Astrocyte of the hippocampus (primary cell): ENCODE results near the gene TPCN2.

ENCODE experiments used
- DNase-seq: peaks from one replicate; pipeline ENCODE4 v3.0.0; 2011; ENCODE audit warnings: low read depth, low spot score

TPCN2 gene

DNA sequence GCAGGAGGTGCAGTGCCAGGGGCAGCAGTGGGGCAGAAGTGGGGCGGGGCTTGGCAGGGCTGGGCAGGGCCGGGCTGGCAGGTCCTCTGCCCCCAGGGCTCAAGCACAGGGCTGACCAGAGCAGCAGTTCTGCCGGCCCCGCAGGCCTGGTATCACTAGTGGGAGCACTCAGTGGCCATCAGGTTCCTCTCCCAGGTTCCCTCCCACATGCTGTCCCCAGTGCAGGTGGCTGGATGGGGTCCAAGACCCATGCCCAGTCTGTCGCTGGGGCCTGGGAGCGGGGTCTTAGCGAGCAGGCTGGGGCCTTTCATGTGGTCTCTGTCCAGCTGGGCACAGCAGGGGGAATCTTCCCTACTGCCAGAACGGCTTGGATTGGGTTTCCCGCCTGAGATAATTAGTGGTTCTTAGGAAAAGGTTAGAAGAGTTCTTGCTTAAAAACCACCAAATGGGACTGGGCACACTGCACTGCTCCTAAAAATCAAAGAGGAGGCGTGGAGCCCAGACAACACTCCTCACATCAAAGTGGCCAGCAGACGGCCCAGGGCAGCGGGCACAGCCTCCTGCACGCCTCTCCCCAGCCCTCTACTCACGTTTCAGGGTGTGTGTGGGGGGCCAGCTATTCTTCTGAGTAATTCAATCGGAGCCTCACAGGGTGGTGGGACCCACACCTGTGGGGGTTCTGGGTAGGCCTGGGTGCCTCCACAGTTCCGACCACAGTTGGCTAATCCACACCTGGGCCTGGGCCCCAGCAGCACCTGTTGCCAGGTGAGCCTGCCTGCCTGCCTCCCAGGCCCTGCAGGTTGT lies 45.6 kb downstream of the TPCN2 start:
- DNase-seq, result no peak

DNA sequence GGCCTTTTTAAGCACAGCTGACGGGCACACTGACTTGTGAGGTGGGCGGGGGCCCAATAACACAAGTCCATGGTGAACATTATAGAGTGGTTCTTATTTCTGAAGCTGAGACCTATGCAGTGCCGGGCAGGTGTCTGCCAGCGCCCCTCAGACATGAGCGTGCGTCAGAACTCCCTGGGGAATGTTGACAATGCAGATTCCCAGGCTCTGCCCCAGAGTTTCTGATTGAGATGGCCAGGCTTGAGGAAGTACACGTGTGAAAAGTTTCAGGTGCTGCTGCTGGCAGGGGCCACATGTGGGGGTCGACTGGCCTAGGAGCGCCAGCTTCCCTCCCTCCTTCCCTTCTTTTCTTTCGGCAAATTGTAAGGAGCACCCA lies 46.2 kb downstream of the TPCN2 start:
- no peak for DNase-seq

DNA sequence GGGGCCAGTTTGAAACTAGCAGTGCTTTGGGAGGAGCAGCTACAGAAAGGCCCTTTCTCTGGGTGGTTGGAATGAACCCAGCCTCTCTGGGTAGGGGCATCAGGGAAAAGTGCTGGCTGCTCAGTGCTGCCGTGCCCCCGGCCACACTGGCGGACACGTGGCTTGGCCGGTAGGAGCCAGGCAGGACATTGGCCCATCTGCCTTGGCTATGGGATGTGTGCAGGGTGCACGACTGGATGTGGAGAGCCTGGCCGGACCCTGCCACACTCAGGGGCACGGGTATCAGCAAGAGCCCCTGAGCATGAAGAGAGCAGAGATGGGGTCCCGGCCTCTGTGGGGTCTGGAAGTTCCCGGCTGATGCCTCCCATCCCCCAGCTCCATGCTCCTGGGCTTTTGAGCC lies 46.6 kb downstream of the TPCN2 start:
- no peak for DNase-seq

DNA sequence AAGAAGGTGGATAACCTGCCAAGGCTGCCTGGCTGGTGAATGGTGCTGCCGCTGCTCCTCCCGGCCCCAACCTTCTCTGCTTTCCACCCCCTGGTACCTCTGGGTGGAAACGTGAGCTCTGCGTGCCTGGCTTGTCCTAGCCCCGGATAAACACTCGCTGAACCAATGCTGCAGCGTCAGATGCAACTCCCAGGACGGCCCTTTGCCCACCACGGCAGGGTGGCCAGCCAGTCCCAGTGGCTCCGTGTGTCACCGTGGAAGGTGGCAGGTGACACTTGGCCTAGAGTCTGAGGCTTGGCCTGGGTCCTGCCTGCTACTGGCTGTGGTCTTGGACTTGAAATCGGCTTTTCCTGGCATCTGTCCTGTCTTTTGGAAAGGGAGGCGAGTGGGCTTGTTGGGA lies 47.7 kb downstream of the TPCN2 start:
- no peak for DNase-seq

DNA sequence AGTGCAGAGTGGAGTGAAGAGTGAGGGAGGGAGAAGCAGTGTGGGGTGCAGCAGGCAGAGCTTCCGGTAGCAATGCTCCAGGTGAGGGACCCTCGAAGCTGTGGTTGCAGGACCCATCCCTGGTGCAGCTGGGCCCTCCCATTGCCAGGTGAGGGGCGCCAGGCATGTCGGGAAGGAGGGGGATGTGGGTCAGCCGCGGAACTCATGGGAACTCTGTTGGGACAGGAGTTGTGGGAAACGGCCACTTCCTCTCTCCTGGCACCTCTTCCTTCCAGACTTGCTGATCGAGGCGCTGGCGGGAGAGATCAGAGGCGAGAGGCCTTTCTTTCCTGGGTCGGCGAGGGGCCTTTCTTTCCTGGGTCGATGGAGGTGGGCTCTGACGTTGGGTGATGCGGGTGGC lies 48.5 kb downstream of the TPCN2 start:
- DNase-seq, result no peak

DNA sequence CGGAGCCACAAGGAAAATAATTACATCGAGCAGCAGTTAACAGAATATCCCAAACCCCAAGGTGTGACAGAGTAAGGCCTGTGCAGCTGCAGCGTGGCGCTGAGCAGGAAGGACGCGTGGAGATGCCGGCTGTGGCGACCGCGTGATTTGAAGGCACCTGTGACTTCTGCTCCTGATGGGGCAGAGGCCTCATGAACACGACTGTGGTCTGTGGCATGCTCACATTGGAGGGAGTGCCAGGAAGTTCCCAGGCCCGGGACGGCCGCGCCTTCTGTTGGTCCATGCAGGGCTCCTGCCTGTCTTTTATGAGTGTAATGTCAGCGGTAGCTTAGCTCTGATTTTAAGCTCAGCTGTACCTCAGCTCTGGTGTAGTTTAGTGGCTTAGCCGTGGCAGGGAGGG lies 50.4 kb downstream of the TPCN2 start:
- DNase-seq, result no peak

DNA sequence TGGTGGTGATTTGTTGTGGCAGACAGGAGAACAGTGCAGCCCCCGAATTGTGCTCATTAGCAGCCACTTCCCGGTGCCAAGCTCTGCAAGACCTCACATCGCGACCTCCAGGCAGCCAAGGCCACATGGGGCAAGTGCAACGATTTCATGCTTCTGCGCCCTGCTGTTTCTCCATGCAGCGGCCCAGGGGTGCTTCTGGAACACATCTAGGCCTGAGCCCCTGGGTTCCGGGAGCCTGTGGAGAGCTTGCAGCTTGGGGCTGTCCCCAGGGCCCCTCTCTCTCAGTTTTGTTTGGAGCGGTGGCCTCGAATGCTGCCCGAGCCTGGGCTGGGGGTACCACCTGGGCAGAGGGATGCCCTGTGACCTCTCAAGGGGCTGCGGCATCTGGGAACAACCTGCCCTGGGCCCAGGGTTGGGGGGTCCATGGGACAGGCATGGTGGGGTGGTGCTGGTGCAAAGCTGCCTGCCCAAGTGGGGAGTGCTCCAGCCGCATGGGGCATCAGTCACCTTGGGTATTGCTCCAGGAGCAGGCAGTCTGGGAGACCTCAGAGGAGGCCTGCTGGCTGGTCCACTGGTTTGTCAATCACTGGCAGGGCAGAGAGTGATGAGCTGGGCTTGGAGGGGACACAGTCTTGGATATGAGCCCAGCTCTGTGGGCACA lies 51.9 kb downstream of the TPCN2 start:
- no peak for DNase-seq

DNA sequence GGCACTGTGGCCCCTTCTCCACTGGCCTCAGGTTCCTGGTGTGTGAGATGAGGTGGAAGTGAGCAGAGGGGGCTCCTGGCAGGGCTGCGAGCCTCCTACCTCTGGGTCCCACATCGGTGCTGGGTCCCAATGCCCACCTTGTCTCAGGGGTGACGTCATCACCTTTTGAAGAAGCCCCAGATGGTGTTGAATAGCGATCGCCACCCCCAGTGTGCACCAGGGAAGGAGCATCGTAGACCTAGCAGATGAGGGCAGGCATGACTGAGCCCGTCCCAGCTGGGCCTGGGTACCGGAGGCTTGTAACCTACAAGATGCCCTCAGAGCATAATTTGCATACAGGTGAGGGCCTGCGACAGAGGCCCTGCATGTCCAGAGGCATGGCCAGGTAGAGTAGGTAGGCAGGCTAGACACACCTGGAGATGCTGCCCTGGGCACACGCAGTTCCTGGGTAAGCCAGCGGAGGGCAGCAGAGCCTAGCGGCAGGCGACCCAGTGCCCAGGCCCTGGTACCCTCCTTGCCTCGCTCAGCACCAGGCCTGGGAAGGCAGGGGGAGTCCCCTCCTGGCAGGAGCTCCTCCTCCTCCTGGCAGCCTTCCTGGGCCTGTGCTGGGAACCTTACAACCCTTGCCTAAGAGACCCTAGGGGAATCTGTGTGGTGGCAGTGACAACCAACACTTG lies 52.5 kb downstream of the TPCN2 start:
- peak; percentile 92 for DNase-seq

DNA sequence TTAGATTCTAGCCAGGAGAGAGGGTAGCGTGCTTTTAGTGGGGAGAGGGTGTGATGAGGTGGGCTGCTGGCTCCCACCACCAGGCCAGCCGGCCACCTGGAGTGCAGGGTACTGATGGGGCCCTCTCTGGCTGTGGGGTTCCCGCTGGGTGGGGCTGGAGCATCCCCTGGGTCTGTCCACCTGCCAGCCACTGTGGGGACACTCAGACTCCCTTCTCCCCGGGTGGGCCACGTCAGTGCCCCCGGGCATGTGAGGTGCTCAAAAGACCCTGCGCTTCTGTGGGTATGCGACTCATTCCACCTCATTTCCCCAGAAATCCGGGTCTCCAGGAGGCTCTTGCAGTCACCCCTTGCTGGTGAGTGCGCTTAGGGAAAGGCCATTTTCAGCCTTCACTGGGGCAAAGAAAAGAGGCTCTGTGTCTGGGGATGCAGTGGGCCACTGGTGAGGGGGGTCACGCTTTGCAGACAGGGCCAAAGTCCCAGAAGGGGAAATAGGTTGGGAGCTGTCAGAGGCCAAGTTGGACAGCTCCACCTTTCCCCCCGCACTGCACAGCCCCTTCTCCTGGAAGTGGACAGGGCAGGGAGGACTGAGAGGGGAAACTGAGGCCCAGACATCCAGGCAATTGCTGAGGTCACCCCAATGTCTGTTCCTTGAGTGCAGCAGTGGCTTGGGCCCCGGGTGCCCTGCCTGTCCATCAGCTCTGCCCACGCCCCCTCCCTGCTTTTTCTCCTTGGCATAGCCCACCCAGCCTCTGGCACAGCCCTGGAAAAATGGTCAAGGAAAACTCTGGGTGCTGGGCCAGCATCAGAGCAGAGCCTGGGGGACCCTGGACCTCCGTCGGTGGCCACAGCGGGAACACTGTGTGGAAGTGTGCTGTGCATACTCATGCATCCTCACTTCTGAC lies 53.3 kb downstream of the TPCN2 start:
- no peak for DNase-seq

DNA sequence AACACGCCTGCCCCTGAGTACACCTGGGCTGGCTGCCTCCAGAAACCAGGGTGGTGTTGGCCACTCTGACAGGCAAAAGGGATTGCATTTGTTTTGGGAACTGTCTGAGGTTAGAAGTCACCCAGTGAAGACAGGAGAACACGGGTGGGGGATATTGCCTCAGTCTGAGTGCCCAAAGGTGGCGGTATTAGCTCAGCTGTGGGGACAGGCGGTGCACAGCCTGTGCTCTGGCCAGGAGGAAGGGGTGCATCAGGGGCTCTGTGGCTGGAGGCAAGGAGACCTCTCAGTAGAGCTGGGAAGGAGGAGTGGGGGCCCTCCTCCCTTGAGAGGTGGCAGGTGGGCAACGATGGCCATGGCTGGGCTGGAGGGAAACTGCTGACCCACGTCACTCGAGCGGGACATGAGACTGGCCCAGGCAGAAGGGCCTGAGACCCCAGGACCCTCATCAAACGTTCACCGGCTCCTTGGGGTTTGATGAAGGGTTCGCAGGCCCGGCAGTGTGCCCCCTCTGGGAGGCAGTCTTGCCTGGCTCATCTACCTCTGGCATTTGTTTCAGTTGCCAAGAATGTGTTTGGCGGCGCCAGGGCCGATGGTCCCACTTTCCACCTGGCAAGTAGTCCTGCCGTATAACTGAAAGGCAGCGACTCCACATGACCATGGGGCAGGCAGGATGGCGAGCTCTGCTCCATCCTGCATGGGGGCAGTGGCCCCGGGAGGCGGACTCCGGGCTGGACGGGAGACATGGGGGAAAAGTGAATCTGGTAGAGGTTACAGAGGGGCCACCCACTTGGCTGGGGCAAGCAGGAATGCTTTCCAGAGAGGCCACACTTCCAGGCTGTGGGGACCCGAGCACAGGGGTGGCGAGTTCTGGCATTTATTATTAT lies 54.2 kb downstream of the TPCN2 start:
- peak; percentile 36 for DNase-seq

DNA sequence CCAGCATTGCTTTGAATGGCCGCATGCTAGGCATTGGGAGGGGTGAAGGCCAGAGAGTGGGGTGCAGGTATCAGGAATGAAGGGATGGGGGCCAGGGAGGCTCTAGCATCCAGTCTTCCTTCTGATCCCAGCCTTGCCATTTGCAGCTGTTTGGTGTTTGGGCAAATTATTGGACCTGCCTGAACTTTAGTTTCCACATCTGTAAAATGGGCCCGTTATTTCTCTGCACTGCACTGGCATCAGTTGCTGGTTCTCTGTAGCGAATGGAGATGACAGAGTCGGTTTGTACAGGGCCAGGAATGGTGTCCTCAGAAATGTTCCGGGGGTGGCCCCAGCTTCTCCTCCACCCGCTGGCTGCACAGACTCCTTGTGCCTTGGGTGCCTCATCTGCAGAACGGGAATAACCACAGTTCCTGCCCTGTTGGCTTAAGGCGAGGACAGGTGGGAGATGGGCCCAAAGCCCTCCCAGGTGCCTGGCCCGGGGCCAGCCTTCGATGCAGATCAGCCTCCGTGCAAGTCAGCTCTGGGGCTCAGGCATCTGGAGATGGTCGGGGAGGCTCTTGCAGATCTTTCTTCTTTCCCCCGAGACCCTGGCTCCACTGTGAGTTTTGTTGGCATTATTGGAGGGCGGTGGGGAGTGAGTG lies 55.6 kb downstream of the TPCN2 start:
- no peak for DNase-seq

DNA sequence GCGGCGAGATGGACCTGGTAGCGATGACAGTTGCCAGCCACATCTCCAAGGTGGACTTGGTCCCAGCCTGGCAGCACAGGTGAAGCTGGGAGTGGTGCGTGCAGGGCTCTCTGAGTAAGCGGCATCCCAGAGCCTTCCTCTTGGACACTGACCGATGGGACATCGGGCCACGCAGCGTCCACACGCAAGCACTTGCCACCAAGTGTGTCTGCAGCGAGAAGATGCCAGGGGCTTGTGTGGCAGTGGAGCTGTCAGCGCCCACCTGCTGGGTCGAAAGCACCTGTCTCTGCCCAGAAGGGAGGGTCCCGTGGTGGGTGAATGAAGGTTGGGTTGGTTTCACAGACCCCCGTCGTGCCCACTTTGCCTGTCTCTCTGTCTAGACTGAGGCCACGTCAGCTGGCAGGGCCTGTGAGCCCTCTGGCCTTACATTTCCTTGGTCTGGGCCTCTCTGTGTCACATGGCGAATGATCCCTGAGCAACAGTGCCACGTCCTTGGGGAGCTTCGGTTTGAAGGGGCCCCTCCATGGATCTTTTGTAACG lies 56.2 kb downstream of the TPCN2 start:
- no peak for DNase-seq

DNA sequence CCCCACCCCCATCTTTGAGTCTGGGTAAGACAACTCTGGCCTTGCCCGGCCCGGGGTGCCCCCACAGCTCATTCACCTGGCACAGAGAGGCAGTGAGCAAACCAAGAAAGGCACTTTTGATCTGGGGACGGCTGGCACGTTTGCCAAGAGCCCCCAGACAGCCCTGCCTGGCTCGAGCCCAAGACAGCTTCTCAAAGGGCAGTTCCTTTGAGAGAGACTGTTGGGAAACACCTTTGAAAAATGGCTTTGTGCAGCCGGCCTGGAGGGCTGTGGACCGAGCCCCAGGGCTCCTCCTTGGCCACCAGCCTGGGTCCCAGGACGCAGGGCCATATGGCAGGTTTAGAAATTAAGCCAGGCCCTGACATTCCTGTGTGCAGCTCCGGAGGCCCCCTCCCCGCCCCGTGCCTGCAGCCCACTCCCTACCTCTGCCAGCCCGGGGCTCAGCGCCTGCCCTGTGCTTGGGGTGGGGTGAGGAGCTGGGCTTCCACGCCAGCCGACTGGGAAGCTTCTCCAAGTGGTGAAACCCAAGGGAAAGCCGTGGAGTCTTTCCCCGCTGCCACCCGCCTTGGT lies 56.8 kb downstream of the TPCN2 start:
- DNase-seq, result no peak

DNA sequence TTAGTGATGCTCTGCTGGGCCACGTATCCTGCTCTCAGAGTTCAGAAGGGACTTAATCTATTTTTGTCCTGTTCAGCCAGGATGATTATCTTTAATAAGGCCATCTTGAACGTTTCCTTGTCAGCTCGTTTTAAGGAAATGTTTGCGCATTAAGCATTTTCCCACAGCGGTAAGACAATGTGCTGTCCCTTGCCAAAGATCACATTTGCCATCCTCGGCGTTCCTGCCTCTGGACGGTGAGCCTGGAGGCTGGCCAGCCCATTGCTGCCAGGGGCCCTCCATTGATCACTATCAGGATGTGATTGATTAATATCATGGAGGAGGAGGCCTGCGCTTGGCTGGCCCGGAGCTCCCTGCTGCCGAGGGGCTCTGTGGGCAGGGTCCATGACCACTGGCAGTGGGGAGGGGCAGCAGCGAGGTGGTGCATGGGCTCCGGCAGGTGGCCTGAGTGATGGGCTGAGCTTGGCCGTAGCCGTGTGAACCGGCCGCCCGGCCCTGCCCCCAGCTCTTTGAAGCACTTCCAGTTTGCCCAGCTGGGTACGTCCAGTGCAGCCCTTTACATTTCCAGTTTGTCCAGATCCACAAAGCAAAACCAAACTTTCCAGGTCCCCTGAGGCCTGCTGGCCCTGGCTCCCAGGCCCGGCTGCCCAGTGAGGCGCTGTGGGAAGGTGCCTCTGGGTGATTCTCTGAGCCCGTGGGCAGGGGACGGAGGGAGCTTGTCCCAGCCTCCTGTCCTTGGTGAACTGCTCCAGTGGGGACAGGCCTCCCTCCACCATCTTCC lies 57.5 kb downstream of the TPCN2 start:
- DNase-seq, result no peak

DNA sequence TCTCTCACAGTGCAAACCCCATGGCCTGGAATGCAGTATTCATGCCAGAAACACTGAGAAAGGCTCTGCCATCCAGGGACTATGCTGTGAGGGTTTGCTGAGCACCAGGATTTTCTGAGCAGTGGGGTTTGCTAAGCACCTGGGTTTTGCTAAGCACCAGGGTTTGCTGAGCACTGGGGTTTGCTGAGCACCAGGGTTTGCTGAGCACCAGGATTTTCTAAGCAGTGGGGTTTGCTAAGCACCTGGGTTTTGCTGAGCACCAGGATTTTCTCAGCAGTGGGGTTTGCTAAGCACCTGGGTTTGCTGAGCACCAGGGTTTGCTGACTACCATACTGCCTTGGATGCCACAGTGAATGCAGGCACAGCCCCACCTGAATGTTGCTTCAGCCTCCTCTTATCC lies 58.7 kb downstream of the TPCN2 start:
- no peak for DNase-seq

DNA sequence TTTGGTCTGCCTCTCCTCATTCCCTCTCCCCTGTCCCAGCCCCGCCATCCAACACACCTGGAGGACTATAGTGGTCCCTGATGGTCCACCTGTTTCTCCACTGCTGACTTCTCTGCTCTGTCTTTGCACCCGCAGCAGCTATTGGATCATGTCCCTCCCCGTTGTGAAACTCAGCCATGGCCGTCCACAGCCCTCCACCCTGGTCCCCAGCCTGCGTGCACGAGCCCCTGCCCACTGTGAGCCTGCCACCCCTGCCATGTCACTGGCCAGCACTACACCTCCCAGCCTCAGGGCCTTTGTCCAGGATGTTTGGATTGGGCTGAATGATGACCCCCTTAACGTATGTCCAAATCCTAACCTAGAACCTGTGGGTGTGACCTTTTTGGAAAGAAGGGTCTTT lies 59.3 kb downstream of the TPCN2 start:
- DNase-seq, result no peak

DNA sequence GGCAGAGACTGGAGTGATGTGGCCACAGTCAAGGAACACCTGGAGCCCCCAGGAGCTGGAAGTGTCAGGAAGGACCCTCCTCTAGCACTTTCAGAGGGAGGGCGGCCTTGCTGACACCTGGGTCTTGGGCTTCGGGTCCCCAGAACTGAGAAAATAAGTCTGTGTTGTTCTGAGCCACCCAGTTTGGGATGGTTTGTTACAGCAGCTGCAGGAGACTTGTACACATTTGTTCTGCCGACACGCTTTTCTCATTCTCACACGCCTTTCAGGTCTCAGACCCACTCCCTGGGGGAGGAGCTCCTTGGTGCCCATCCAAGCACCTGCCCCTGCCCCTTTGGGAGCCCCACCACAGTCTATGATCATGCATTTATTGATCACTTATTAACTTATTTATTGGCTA lies 59.8 kb downstream of the TPCN2 start:
- no peak for DNase-seq

DNA sequence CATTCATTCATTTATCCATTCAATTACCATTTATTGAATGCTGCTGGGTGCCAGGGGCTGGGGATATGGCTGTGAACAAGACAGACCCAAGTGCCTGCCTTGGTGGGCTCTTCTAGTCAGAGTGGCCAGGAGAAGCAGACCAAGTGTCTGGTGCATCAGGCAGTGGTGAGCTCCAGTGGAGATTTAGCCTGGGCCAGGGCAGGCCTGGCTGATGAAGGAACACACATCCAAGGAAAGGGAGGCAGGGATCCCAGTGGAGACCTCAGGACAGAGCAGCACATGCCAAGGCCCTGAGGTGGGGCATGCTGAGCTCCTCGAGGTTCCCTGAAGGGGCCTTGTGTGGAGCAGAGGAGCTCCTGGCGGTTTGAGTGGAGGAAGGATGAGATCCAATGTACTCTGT lies 60.4 kb downstream of the TPCN2 start:
- no peak for DNase-seq

DNA sequence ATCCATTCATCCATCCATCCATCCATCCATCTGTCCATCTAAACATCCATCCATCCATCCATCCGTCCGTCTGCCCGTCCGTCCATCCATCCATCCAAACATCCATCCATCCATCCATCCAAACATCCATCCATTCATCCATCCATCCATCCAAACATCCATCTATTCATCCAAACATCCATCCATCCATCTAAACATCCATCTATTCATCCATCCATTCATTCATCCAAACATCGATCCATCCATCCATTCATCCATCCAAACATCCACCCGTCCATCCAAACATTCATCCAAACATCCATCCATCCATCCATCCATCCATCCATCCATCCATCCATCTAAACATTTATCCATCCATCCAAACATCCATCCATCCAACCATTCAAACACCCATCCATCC lies 61.7 kb downstream of the TPCN2 start:
- no peak for DNase-seq
